ENCODE data around the gene LDLRAP1. TPM values are rescaled to one million over a fixed set of nuclear protein-coding genes. Genes with fewer than 3 reads are reported as not detected.

Gene LDLRAP1
- total and polyA plus RNA-seq, 2 donors (not counting 3 experiments of a cell fraction or from before 2014, with no cell fraction given): 23.1 to 24.7 TPM

GRCh38 chr1:25504706-25505595 lies 38.5 kb upstream of the LDLRAP1 start:
- no peak overlapping the region for H3K9ac ChIP-seq (replicated peaks; ENCODE audit: extremely low read depth, insufficient read depth, low read length)
- no peak overlapping the region for H2AFZ ChIP-seq (ENCODE audit: low read depth, low read length)
- no peaks in the 10 kb centered on the region for H3K9me3 ChIP-seq (replicated peaks; ENCODE audit: control insufficient read depth, insufficient read depth, low read length)
- ChIA-PET POLR2A (no interaction called here), CTCF (interaction anchor here (0.7 kb wide), 1 partner anchor 15 kb away, joined by 3 read pairs; no protein-coding TSS in a partner anchor)
- no TSS peak for BruUV-seq (replicated peaks)
- H3K36me3 ChIP-seq (ENCODE audit: control insufficient read depth in 2 of 2, extremely low read depth in 1 of 2, insufficient read depth in 2 of 2, low read length in 2 of 2): peaks cover 0 to 4% of the 10 kb centered on the region in 2 experiments
- H3K4me3 ChIP-seq (replicated peaks in 1 of 3; ENCODE audit: insufficient read depth in 1 of 3, low read depth in 1 of 3, low read length in 3 of 3): no peak overlapping the region
- no peaks in the 10 kb centered on the region for H3K9me1 ChIP-seq (replicated peaks; ENCODE audit: control insufficient read depth, extremely low read depth, insufficient read depth, low read length)
- H3K4me2 ChIP-seq (ENCODE audit: insufficient read depth, low read length): no peak overlapping the region
- H4K20me1 ChIP-seq (replicated peaks; ENCODE audit: control insufficient read depth, extremely low read depth, insufficient read depth, low read length): no peaks in the 10 kb centered on the region
- TF ChIP-seq POLR2A (IDR thresholded peaks at IDR 0.05; ENCODE audit: low read depth, low read length) (no peak), JUN (IDR thresholded peaks at IDR 0.05; ENCODE audit: borderline replicate concordance, insufficient read depth, insufficient read length, low read depth) (no peak), MYC (IDR thresholded peaks at IDR 0.05; ENCODE audit: low read depth, low read length) (no peak), GATA2 (IDR thresholded peaks at IDR 0.05; ENCODE audit: insufficient read depth, insufficient read length, low read depth, low read length) (no peak), CTCF (IDR thresholded peaks at IDR 0.05; ENCODE audit: extremely low read depth in 1 of 2, insufficient read depth in 1 of 2, low read depth in 1 of 2, low read length in 2 of 2) (no peak), FOS (IDR thresholded peaks at IDR 0.05; ENCODE audit: borderline replicate concordance, insufficient read depth, low read length) (no peak)
- H3K79me2 ChIP-seq (ENCODE audit: control insufficient read depth, insufficient read depth, low read length): no peaks in the 10 kb centered on the region
- dilution Hi-C loops (cut with MboI; ENCODE audit: extremely low pct_ligation_motif_present, low sequenced_read_pairs) (no loop called here), intact Hi-C loops (cut with micrococcal nuclease) (no loop called here)
- no peak overlapping the region for H3K27ac ChIP-seq (ENCODE audit: insufficient read depth, low read depth, low read length)
- H3K4me1 ChIP-seq (ENCODE audit: control insufficient read depth, extremely low read depth, insufficient read depth, low read length): no peaks in the 10 kb centered on the region
- DNase-seq (ENCODE audit: low read depth, low spot score): no peak
- no peaks in the 10 kb centered on the region for H3K27me3 ChIP-seq (ENCODE audit: control insufficient read depth in 2 of 2, insufficient read depth in 2 of 2, low read length in 2 of 2)
- no peak for FAIRE-seq

Measured in endothelial cell of umbilical vein (primary cell).